ENCODE results near the gene TMEM174. TPM values are rescaled to one million over a fixed set of nuclear protein-coding genes. Genes with fewer than 3 reads are reported as not detected.

The TMEM174 gene
- total RNA-seq, 2 experiments from 2014 or later = not detected

- Mint-ChIP-seq H3K9me3 (no peaks in the 10 kb centered on the region), H3K4me1 (ENCODE audit: low read depth) (no peaks in the 10 kb centered on the region), H3K27ac (no peak overlapping the region), H3K36me3 (ENCODE audit: low read depth) (no peaks in the 10 kb centered on the region), H3K4me3 (no peak overlapping the region), H3K27me3 (peaks cover 59% of the 10 kb centered on the region)
- DNase-seq (no peak), ATAC-seq (no peak)
- intact Hi-C loops (cut with micrococcal nuclease) = no loop called here
- ChIA-PET CTCF (no interaction called here), POLR2A (no interaction called here)
- TF ChIP-seq, protein P1, sequence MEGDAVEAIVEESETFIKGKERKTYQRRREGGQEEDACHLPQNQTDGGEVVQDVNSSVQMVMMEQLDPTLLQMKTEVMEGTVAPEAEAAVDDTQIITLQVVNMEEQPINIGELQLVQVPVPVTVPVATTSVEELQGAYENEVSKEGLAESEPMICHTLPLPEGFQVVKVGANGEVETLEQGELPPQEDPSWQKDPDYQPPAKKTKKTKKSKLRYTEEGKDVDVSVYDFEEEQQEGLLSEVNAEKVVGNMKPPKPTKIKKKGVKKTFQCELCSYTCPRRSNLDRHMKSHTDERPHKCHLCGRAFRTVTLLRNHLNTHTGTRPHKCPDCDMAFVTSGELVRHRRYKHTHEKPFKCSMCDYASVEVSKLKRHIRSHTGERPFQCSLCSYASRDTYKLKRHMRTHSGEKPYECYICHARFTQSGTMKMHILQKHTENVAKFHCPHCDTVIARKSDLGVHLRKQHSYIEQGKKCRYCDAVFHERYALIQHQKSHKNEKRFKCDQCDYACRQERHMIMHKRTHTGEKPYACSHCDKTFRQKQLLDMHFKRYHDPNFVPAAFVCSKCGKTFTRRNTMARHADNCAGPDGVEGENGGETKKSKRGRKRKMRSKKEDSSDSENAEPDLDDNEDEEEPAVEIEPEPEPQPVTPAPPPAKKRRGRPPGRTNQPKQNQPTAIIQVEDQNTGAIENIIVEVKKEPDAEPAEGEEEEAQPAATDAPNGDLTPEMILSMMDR (IDR thresholded peaks at IDR 0.05) = no peak
Measured at GRCh38 chr5:73130811-73131210, 42.2 kb upstream of the TMEM174 start.

DNA sequence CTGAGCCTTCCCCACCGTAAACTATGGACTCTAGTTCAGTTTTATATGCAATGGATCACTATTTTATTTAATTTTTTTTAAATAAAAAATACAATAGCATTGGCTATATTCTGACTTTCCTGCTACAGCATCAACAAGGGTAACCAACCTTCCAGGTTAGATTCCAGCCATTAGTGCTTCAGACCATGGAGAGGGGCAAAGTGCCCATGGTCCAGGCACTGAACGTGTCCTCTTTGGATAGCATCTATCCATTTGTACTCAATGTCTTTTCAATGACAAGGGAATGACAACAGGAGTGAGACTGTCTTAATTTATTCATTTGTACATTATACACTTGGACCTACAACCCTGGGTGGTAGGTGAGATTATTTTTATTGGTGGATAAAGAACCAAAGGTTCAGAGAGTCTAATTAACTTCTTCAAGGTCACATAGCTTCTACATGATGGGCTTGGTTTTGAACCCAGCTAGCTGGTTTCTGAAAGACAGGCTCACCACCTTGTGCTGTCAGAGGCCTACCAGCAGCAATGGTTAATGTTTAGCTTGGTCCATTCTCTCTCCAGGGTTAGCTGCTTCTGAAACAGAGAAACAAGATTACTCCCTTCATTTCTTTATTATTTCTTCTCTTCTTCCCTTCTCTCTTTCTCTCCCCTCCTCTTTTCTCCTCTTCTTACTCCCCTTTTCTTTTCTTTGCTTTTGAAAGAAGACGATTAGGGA is 41.1 kb upstream of the TMEM174 start:
- H3K36me3 Mint-ChIP-seq (ENCODE audit: low read depth) = no peaks in the 10 kb centered on the region
- H3K9me3 Mint-ChIP-seq = no peaks in the 10 kb centered on the region
- CTCF ChIA-PET = no interaction called here
- intact Hi-C loops (cut with micrococcal nuclease) = no loop called here
- DNase-seq (no peak), ATAC-seq (no peak)
- H3K27me3 Mint-ChIP-seq = peaks cover 54% of the 10 kb centered on the region
- H3K4me3 Mint-ChIP-seq = no peak overlapping the region
- no peaks in the 10 kb centered on the region for H3K4me1 Mint-ChIP-seq (ENCODE audit: low read depth)
- H3K27ac Mint-ChIP-seq = no peak overlapping the region
- TF ChIP-seq, protein P1 (IDR thresholded peaks at IDR 0.05) = no peak
- POLR2A ChIA-PET = no interaction called here

DNA sequence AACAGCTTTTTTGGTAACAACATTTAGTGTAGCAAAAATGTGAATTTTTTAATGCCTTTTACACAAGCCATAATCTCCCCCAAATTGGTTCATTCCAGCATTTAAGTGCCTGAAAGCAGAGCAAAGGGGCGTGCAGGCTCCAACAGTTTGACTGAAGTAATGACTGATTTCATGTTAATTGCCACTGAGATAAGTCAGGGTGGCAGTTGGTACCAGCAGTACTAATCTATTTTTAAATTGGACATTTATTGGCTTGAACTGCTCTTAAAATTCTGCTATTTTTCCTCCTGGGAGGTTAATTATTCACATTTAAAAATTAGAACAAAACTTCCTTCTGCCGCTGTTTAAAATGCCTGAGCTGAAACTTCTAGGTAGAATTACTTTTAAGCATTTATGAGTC is 40.2 kb upstream of the TMEM174 start:
- no peak for ATAC-seq
- no peak overlapping the region for H3K27ac Mint-ChIP-seq
- no peaks in the 10 kb centered on the region for H3K9me3 Mint-ChIP-seq
- H3K4me3 Mint-ChIP-seq = no peak overlapping the region
- TF ChIP-seq, protein P1 (IDR thresholded peaks at IDR 0.05) = no peak
- DNase-seq = no peak
- intact Hi-C loops (cut with micrococcal nuclease) = no loop called here
- ChIA-PET CTCF (no interaction called here), POLR2A (no interaction called here)
- no peaks in the 10 kb centered on the region for H3K36me3 Mint-ChIP-seq (ENCODE audit: low read depth)
- H3K27me3 Mint-ChIP-seq = peaks cover 57% of the 10 kb centered on the region
- H3K4me1 Mint-ChIP-seq (ENCODE audit: low read depth) = no peaks in the 10 kb centered on the region

GRCh38 chr5:73135021-73135420 is 38.0 kb upstream of the TMEM174 start:
- intact Hi-C loops (cut with micrococcal nuclease) = no loop called here
- H3K27me3 Mint-ChIP-seq = peaks cover 54% of the 10 kb centered on the region
- POLR2A ChIA-PET = interaction anchor here (0.8 kb wide), 1 partner anchor 11 kb away, joined by 3 read pairs; no protein-coding TSS in a partner anchor

More at GRCh38 chr5:73135021-73135420, 38.0 kb upstream of the TMEM174 start:
- Mint-ChIP-seq H3K4me1 (ENCODE audit: low read depth) (no peaks in the 10 kb centered on the region), H3K4me3 (no peak overlapping the region), H3K36me3 (ENCODE audit: low read depth) (no peaks in the 10 kb centered on the region), H3K27ac (no peak overlapping the region), H3K9me3 (no peaks in the 10 kb centered on the region)
- ATAC-seq (no peak), DNase-seq (no peak)
- TF ChIP-seq, protein P1 (IDR thresholded peaks at IDR 0.05) = no peak
- CTCF ChIA-PET = interaction anchor here (0.9 kb wide), 1 partner anchor 26 kb away, joined by 3 read pairs; no protein-coding TSS in a partner anchor

All from activated CD8-positive, alpha-beta T cell treated with anti-CD3 and anti-CD28 coated beads for 36 hours (primary cell).